Sigmoid colon (tissue), 4 donors: Measurements from ENCODE around the gene MYBPC1.

Source experiments
- EP300 ChIP-seq, 4 donors: sonication (generic); formaldehyde crosslinking; IDR thresholded peaks; one replicate each; pipeline ENCODE4 v1.6.1; 2017; ENCODE audit warnings: antibody characterized with exemption in 4 of 4
- POLR2A ChIP-seq, 2 donors: fragments of 450-650 bp; IDR thresholded peaks; one replicate each; pipeline ENCODE4 v1.6.1; 2016; ENCODE audit warnings: antibody characterized with exemption in 2 of 2, mild to moderate bottlenecking in 2 of 2, moderate library complexity in 2 of 2
- POLR2AphosphoS5 ChIP-seq, 4 donors: sonication (generic); formaldehyde crosslinking; IDR thresholded peaks; one replicate each; pipeline ENCODE4 v1.6.1; 2017; ENCODE audit warnings: antibody characterized with exemption in 4 of 4
- TF ChIP-seq, protein P1 (sequence below), 4 experiments: fragments of 450-650 bp in 3 of 4; fragments of 200-600 bp in 1 of 4; IDR thresholded peaks; one replicate each; pipeline ENCODE4 v1.5.1; 2016 to 2019; ENCODE audit warnings: antibody characterized with exemption in 4 of 4, mild to moderate bottlenecking in 3 of 4, moderate library complexity in 2 of 4

DNA sequence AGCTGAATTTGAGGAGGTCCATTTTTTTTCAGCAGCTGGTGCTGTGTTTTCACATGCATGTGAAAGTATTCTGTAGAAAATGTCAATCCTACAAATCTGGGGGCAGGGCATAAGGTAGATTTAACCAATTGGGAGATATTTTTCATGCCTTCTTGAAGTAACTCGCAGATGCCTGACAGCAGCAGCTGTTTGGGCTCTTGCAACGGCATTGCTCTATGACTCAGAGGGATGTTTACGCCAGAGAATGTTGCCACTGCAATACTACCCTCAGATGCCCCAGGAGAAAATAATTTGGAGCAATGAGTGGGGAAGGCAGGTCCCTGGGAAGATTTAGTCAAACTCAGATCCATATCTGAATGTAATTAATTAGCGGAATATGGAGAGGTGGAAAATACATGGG, 42.5 kb upstream of the MYBPC1 start:
- TF ChIP-seq, protein P1, sequence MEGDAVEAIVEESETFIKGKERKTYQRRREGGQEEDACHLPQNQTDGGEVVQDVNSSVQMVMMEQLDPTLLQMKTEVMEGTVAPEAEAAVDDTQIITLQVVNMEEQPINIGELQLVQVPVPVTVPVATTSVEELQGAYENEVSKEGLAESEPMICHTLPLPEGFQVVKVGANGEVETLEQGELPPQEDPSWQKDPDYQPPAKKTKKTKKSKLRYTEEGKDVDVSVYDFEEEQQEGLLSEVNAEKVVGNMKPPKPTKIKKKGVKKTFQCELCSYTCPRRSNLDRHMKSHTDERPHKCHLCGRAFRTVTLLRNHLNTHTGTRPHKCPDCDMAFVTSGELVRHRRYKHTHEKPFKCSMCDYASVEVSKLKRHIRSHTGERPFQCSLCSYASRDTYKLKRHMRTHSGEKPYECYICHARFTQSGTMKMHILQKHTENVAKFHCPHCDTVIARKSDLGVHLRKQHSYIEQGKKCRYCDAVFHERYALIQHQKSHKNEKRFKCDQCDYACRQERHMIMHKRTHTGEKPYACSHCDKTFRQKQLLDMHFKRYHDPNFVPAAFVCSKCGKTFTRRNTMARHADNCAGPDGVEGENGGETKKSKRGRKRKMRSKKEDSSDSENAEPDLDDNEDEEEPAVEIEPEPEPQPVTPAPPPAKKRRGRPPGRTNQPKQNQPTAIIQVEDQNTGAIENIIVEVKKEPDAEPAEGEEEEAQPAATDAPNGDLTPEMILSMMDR (IDR thresholded peaks at IDR 0.05) = no peak
- TF ChIP-seq POLR2AphosphoS5 (IDR thresholded peaks at IDR 0.05) (peak in 1 of 4 donors; percentile 7), POLR2A (IDR thresholded peaks at IDR 0.05) (no peak), EP300 (IDR thresholded peaks at IDR 0.05) (no peak)
